ENCODE results near the gene HM13.

DNA sequence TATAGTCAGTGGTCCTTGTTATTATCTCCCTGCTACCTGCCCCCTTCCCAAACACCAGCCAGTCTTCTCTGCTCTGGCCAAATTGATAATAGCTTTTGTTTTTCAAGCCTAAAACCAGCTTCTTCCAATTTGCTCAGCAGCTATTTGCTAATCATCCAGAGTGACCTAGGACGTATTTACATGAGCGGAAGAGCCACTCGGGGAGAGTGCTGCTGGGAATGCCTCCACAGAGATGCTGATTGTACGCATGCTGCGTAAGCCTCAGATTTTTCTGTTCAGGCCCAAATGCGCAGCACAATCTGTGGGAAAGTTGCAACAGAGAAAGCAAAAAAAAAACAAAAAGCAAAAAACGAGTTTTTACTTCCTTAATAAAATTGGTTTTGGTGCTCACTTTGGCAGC lies 66.5 kb downstream of the HM13 start:
- no peak for TF ChIP-seq CTCF (IDR thresholded peaks at IDR 0.05)
- no peak for TF ChIP-seq EZH2 (IDR thresholded peaks at IDR 0.05; ENCODE audit: borderline replicate concordance, insufficient read depth, low read depth, low read length, poor library complexity, severe bottlenecking)
